ENCODE data around the gene OTX2. TPM values are rescaled to one million over a fixed set of nuclear protein-coding genes. Genes with fewer than 3 reads are reported as not detected.
A peak's percentile ranks its signal among the peaks of the same experiment; 100 is the strongest.

OTX2 gene
- total RNA-seq, 2 experiments from 2014 or later: not detected

DNA sequence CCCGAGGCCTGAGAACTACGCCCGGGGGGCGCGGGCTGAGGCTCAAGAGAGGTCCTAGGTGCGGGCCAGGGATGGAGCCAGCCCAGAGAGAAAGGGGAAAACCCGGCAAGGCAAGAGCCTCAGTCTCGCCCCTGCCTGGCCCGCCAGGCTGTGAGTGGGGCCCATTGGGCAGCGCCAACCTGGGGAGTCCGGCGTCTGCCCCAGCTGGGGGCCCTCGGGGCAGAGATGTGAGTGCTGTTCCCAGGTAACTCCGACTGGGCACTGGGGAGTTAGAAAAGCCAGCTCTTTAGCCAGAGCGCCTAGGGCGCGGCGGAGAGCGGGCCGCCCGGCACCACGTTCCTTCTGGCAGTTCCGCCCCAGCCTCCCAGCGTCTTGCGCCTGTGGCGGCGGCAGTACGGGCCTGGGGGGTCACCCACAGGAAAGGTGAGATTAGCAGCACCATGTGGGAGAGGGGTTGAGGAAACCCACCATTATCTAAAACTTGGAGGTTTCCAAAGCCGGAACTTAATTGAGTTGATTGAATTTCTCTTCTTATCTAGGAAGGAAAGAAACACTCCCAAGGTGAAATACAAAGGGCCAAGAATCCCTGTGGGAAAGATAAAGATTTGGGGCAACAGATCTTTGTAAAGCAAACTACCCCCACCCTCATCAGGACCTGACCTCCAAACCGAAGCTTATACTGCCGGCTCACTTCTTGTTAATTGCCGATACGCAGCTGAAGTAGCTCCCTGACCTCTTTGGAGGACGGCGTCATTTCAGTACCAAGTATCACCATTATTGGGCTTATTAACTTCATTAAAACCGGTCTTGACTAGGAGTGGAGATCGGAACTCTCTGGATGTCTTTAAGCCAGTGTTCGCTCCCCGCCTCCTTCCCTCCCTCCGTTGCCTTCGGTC is 11.6 kb downstream of the OTX2 start:
- Mint-ChIP-seq H3K27ac (no peak overlapping the region), H3K4me3 (no peak overlapping the region), H3K9me3 (no peaks in the 10 kb centered on the region), H3K36me3 (peaks cover 1% of the 10 kb centered on the region), H3K27me3 (peaks cover 74% of the 10 kb centered on the region), H3K4me1 (ENCODE audit: low read depth) (peaks cover 10% of the 10 kb centered on the region)
- ChIA-PET CTCF (no interaction called here), POLR2A (no interaction called here)
- intact Hi-C loops (cut with micrococcal nuclease): no loop called here
- no peak for DNase-seq

- CTCF ChIA-PET: no interaction called here
- POLR2A ChIA-PET: no interaction called here
- peaks cover 1% of the 10 kb centered on the region for H3K36me3 Mint-ChIP-seq
- peaks cover 74% of the 10 kb centered on the region for H3K27me3 Mint-ChIP-seq
- intact Hi-C loops (cut with micrococcal nuclease): no loop called here
- no peak overlapping the region for H3K27ac Mint-ChIP-seq
- H3K9me3 Mint-ChIP-seq: no peaks in the 10 kb centered on the region
- H3K4me3 Mint-ChIP-seq: peak overlapping the region; percentile 31
- no peak for DNase-seq
- H3K4me1 Mint-ChIP-seq (ENCODE audit: low read depth): peaks cover 10% of the 10 kb centered on the region
These were observed 12.5 kb downstream of the OTX2 start for GRCh38 chr14:56797569-56798446.

- Mint-ChIP-seq H3K9me3 (no peaks in the 10 kb centered on the region), H3K27me3 (peaks cover 72% of the 10 kb centered on the region), H3K4me1 (ENCODE audit: low read depth) (peaks cover 10% of the 10 kb centered on the region), H3K36me3 (peaks cover 1% of the 10 kb centered on the region), H3K4me3 (peak overlapping the region; percentile 31), H3K27ac (no peak overlapping the region)
- POLR2A ChIA-PET: no interaction called here
- intact Hi-C loops (cut with micrococcal nuclease): no loop called here
- DNase-seq: no peak
- CTCF ChIA-PET: no interaction called here
These were observed 13.2 kb downstream of the OTX2 start for GRCh38 chr14:56797003-56797568.

DNA sequence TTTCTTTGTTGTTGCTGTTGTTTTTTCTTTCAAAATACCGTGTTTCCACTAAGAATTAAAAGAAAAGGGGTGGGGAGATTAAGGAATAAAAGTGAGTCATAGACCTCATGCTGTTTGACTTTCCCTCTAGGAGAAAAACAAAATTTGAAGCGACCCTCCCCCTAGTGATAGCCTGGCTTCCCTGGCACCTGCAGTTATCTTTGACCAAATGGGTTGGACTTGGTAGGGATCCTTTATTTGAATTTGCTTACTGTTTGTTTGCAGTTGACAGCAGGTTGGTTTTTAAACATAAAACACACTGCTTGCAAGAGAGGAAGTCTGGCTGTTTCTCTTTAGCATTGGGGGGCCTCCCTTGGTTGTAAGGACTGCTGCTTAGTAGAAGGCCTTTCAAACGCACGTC is 14.0 kb downstream of the OTX2 start:
- no peak for DNase-seq
- intact Hi-C loops (cut with micrococcal nuclease): no loop called here
- POLR2A ChIA-PET: no interaction called here
- no peak overlapping the region for H3K27ac Mint-ChIP-seq
- peaks cover 1% of the 10 kb centered on the region for H3K36me3 Mint-ChIP-seq
- H3K4me1 Mint-ChIP-seq (ENCODE audit: low read depth): peaks cover 10% of the 10 kb centered on the region
- H3K27me3 Mint-ChIP-seq: peaks cover 70% of the 10 kb centered on the region
- H3K9me3 Mint-ChIP-seq: no peaks in the 10 kb centered on the region
- no peak overlapping the region for H3K4me3 Mint-ChIP-seq
- CTCF ChIA-PET: no interaction called here

DNA sequence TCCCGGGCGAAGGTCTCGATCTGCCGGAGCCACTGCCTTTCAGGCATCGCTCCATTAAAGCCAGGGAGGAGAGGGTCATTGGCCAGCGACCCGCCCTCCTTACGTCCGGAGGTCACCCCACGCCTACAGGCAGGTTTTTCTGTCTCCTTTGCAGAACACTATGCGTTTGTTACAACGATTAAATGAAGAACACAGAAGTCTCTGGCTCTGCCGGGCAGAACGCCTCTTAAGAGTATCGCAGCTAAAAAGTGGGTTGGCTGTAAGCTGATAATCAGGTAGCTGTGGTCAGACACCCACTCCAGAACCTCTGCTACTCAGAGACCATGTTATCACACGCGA is 15.0 kb downstream of the OTX2 start:
- DNase-seq: no peak
- ChIA-PET CTCF (no interaction called here), POLR2A (interaction anchor here (0.5 kb wide), 1 partner anchor 22 kb away, joined by 3 read pairs; no protein-coding TSS in a partner anchor)
- Mint-ChIP-seq H3K9me3 (no peaks in the 10 kb centered on the region), H3K4me3 (no peak overlapping the region), H3K36me3 (peaks cover 1% of the 10 kb centered on the region), H3K27ac (no peak overlapping the region), H3K27me3 (peaks cover 63% of the 10 kb centered on the region), H3K4me1 (ENCODE audit: low read depth) (peaks cover 10% of the 10 kb centered on the region)
- intact Hi-C loops (cut with micrococcal nuclease): no loop called here

DNA sequence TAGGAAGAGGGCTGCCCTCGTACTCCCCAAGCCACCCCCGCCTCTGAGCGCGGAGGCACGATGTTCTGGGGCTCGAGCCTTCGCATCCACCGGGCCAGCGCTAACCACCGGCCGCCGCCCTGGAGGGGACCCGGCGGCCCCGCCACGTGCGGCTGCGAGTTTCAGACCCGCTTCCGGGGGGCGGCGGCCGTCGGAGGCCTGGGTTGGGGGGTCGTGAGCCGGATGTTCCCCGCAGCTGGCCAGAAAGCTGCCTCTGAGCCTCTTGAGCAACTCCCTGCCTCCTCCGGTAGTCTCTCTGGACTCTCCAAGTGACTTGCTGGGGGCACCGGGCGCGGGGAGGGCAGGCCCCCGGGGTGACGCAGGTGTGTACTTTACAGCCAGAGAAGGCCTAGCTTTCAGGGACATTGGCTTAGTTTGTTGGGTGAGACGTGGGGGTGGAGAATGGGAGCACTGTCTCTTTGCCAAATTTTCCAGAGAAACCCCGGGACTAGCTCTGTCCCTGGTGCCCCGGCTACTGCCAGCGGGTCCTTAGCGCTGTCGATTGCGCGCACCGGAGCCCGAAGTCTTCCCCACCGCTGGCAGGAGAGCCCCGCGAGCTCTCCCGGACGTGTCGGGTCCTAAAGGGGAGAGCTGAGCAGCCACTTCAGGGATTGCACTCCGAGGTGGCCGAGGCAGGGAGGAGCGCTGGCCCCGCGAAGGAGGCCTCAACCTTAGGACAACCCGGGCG is 15.6 kb downstream of the OTX2 start:
- POLR2A ChIA-PET: interaction anchor here (0.5 kb wide), 1 partner anchor 21 kb away, joined by 3 read pairs; no protein-coding TSS in a partner anchor
- CTCF ChIA-PET: no interaction called here
- Mint-ChIP-seq H3K4me3 (no peak overlapping the region), H3K9me3 (no peaks in the 10 kb centered on the region), H3K27me3 (peaks cover 63% of the 10 kb centered on the region), H3K4me1 (ENCODE audit: low read depth) (peaks cover 10% of the 10 kb centered on the region), H3K27ac (no peak overlapping the region), H3K36me3 (peaks cover 1% of the 10 kb centered on the region)
- intact Hi-C loops (cut with micrococcal nuclease): no loop called here
- no peak for DNase-seq

- intact Hi-C loops (cut with micrococcal nuclease): no loop called here
- CTCF ChIA-PET: no interaction called here
- no peak for DNase-seq
- no peak overlapping the region for H3K4me3 Mint-ChIP-seq
- no peak overlapping the region for H3K27ac Mint-ChIP-seq
- H3K4me1 Mint-ChIP-seq (ENCODE audit: low read depth): peaks cover 10% of the 10 kb centered on the region
- H3K27me3 Mint-ChIP-seq: peaks cover 58% of the 10 kb centered on the region
- POLR2A ChIA-PET: no interaction called here
- H3K9me3 Mint-ChIP-seq: no peaks in the 10 kb centered on the region
- peaks cover 1% of the 10 kb centered on the region for H3K36me3 Mint-ChIP-seq
These were observed 16.2 kb downstream of the OTX2 start for GRCh38 chr14:56794088-56794556.

GRCh38 chr14:56789955-56790354 is 20.3 kb downstream of the OTX2 start:
- Mint-ChIP-seq H3K9me3 (no peaks in the 10 kb centered on the region), H3K4me3 (no peak overlapping the region), H3K27me3 (peaks cover 30% of the 10 kb centered on the region), H3K4me1 (ENCODE audit: low read depth) (no peaks in the 10 kb centered on the region), H3K36me3 (no peaks in the 10 kb centered on the region), H3K27ac (no peak overlapping the region)
- DNase-seq: no peak
- intact Hi-C loops (cut with micrococcal nuclease): no loop called here
- POLR2A ChIA-PET: no interaction called here
- CTCF ChIA-PET: no interaction called here

DNA sequence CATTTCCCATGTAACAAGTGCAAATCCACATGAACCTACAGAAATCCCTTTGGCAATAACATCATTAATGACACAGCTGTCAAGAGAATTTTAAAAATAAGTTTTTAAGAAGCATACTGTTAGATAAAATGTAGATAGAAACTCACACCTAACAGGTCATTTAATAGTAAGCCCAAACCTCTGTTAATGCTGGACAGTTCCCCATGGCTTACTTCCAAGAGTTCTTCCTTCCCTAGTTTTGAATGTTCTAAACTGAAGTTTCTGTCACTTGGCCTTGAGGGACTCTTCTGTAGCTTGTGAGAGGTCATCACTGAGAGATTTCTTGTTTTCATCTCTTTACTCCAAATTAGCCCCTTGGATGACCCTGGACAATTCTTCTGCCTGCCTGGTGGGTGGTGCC is 22.7 kb downstream of the OTX2 start:
- CTCF ChIA-PET: no interaction called here
- POLR2A ChIA-PET: no interaction called here

DNA sequence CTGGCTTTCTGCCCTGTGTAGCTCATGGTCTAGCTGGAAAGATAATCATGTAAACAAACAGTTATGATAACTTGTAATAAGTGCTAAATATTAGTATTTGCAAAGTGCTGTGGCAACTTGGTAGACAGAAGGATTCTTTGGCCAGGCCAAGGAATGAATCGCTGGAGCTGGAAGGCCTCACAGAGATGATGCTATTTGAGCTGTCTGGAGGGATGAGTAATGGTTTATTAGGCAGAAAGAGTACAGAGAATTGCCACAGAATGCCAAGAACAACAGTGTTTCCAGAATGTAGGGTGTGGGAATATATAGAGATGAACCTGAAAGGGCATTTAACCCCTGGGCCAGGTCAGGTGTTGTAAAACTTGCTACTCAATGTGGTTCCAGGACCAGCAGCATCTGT is 27.6 kb downstream of the OTX2 start:
- Mint-ChIP-seq H3K4me3 (no peak overlapping the region), H3K27ac (no peak overlapping the region), H3K9me3 (no peaks in the 10 kb centered on the region), H3K36me3 (no peaks in the 10 kb centered on the region), H3K27me3 (peaks cover 6% of the 10 kb centered on the region), H3K4me1 (ENCODE audit: low read depth) (no peaks in the 10 kb centered on the region)
- ChIA-PET POLR2A (no interaction called here), CTCF (no interaction called here)
- intact Hi-C loops (cut with micrococcal nuclease): no loop called here
- DNase-seq: no peak

More for the DNA sequence above, 22.7 kb downstream of the OTX2 start:
- no peak overlapping the region for H3K27ac Mint-ChIP-seq
- intact Hi-C loops (cut with micrococcal nuclease): no loop called here
- no peak overlapping the region for H3K4me3 Mint-ChIP-seq
- no peaks in the 10 kb centered on the region for H3K4me1 Mint-ChIP-seq (ENCODE audit: low read depth)
- H3K9me3 Mint-ChIP-seq: no peaks in the 10 kb centered on the region
- DNase-seq: no peak
- H3K27me3 Mint-ChIP-seq: peaks cover 16% of the 10 kb centered on the region
- no peaks in the 10 kb centered on the region for H3K36me3 Mint-ChIP-seq

- POLR2A ChIA-PET: no interaction called here
- intact Hi-C loops (cut with micrococcal nuclease): no loop called here
These were observed 35.8 kb downstream of the OTX2 start for GRCh38 chr14:56774503-56774902.

GRCh38 chr14:56770512-56770911 is 39.8 kb downstream of the OTX2 start:
- H3K36me3 Mint-ChIP-seq: no peaks in the 10 kb centered on the region
- no peaks in the 10 kb centered on the region for H3K4me1 Mint-ChIP-seq (ENCODE audit: low read depth)
- no peaks in the 10 kb centered on the region for H3K27me3 Mint-ChIP-seq
- H3K4me3 Mint-ChIP-seq: no peak overlapping the region
- intact Hi-C loops (cut with micrococcal nuclease): no loop called here
- DNase-seq: no peak
- ChIA-PET POLR2A (no interaction called here), CTCF (no interaction called here)
- no peak overlapping the region for H3K27ac Mint-ChIP-seq
- no peaks in the 10 kb centered on the region for H3K9me3 Mint-ChIP-seq

More at GRCh38 chr14:56774503-56774902, 35.8 kb downstream of the OTX2 start:
- Mint-ChIP-seq H3K27me3 (no peaks in the 10 kb centered on the region), H3K4me1 (ENCODE audit: low read depth) (no peaks in the 10 kb centered on the region), H3K36me3 (no peaks in the 10 kb centered on the region), H3K27ac (no peak overlapping the region), H3K4me3 (no peak overlapping the region), H3K9me3 (no peaks in the 10 kb centered on the region)
- no peak for DNase-seq
- CTCF ChIA-PET: no interaction called here
